HCT116 (cell line): Measurements from ENCODE around the gene MAPK7. TPM values are rescaled to one million over a fixed set of nuclear protein-coding genes. Genes with fewer than 3 reads are reported as not detected.

Source experiments
- ATAC-seq: fragments of 200-7000 bp; cut with Tn5 transposase; 2 replicates; pipeline ENCODE4 v1.9.1; 2020; ENCODE audit warnings: mild to moderate bottlenecking, moderate library complexity
- BruUV-seq: library from RNA; stranded (reverse); fragments of 400-500 nt; replicated peaks from 2 replicates; lab custom pipeline; 2021; lab: Mats Ljungman, UMichigan
- CTCF ChIA-PET: fragments of 300-600 bp; sonication (Branson Sonifier 250); formaldehyde crosslinking; loops from one replicate; lab custom pipeline; 2021; ENCODE audit warnings: antibody characterized with exemption; lab: Charles Lee
- POLR2A ChIA-PET: fragments of 300-600, 350-600 bp; sonication (Branson Sonifier 250); formaldehyde crosslinking; loops from one replicate; lab custom pipeline; 2021; ENCODE audit warnings: antibody characterized with exemption; lab: Charles Lee
- RAD21 ChIA-PET, 2 experiments: fragments of 300-600 bp; sonication (Branson Sonifier 250); formaldehyde crosslinking; loops; one replicate each; lab custom pipeline; 2023; ENCODE audit warnings: low total read pairs in 2 of 2; ENCODE audit not compliant: uncharacterized antibody in 2 of 2, unreplicated experiment in 2 of 2, low non-redundant PET in 1 of 2; lab: Charles Lee
- DNase-seq: peaks from one replicate; pipeline ENCODE4 v3.0.0-alpha.2; 2010; ENCODE audit warnings: low read depth, low spot score
- H2AFZ ChIP-seq: fragments of 200-600 bp; shearing (Covaris generic), sonication (generic); 2 replicates; pipeline ENCODE4 v1.6.1; 2017; ENCODE audit warnings: low read depth, mixed run types, mixed read lengths, antibody characterized with exemption, low read length; ENCODE audit not compliant: poor library complexity, severe bottlenecking
- H3K27ac ChIP-seq: 2 replicates; pipeline ENCODE4 v1.5.1; 2012; ENCODE audit warnings: low read depth, low read length
- H3K27me3 ChIP-seq: fragments of 200-600 bp; sonication (generic); 2 replicates; pipeline ENCODE4 v1.6.1; 2016; ENCODE audit warnings: mixed run types, low read length, mixed read lengths; ENCODE audit not compliant: insufficient read depth
- H3K36me3 ChIP-seq, 2 experiments: fragments of 200-500 bp in 1 of 2; fragments of 200-600 bp in 1 of 2; sonication (Bioruptor generic) in 1 of 2; sonication (generic) in 1 of 2; 2 replicates each; pipeline versions ENCODE4 v1.5.1 to v1.6.1; 2014 to 2016; ENCODE audit warnings: low read length in 2 of 2, inconsistent platforms in 1 of 2, mixed read lengths in 1 of 2, mixed run types in 1 of 2; ENCODE audit not compliant: insufficient read depth in 2 of 2, control insufficient read depth in 1 of 2
- H3K4me1 ChIP-seq, 2 experiments: fragments of 200-600 bp in 1 of 2; sonication (generic) in 1 of 2; 2 replicates each; pipeline versions ENCODE4 v1.5.1 to v1.6.1; 2012 to 2017; ENCODE audit warnings: low read length in 2 of 2, inconsistent platforms in 1 of 2, mild to moderate bottlenecking in 1 of 2, mixed read lengths in 1 of 2, mixed run types in 1 of 2, moderate library complexity in 1 of 2; ENCODE audit not compliant: insufficient read depth in 2 of 2, control insufficient read depth in 1 of 2
- H3K4me2 ChIP-seq: fragments of 200-600 bp; sonication (generic); 2 replicates; pipeline ENCODE4 v1.6.1; 2017; ENCODE audit warnings: mixed run types, low read length, mixed read lengths
- H3K4me3 ChIP-seq, 2 experiments: fragments of 200-600 bp in 1 of 2; sonication (generic) in 1 of 2; replicated peaks in 1 of 2; 2 replicates each; pipeline ENCODE4 v1.5.1; 2011 to 2016; ENCODE audit warnings: low read length in 2 of 2, control low read depth in 1 of 2, low read depth in 1 of 2, mild to moderate bottlenecking in 1 of 2, mixed read lengths in 1 of 2, mixed run types in 1 of 2
- H3K79me2 ChIP-seq: fragments of 200-600 bp; sonication (generic); 2 replicates; pipeline ENCODE4 v1.6.1; 2017; ENCODE audit warnings: mild to moderate bottlenecking, mixed run types, low read length, moderate library complexity, mixed read lengths; ENCODE audit not compliant: insufficient read depth
- H3K9ac ChIP-seq: fragments of 200-600 bp; sonication (generic); 2 replicates; pipeline ENCODE4 v1.6.1; 2016; ENCODE audit warnings: low read length, mixed read lengths
- H3K9me2 ChIP-seq: fragments of 200-600 bp; sonication (generic), shearing (Covaris generic); 2 replicates; pipeline ENCODE4 v1.6.1; 2017; ENCODE audit warnings: mixed run types, mild to moderate bottlenecking, moderate library complexity; ENCODE audit not compliant: insufficient read depth
- H3K9me3 ChIP-seq, 2 experiments: fragments of 200-500 bp in 1 of 2; fragments of 200-600 bp in 1 of 2; sonication (Bioruptor generic) in 1 of 2; sonication (generic) in 1 of 2; 2 replicates each; pipeline ENCODE4 v1.6.1; 2014 to 2017; ENCODE audit warnings: low read length in 2 of 2, mixed read lengths in 2 of 2, inconsistent platforms in 1 of 2, low read depth in 1 of 2, mild to moderate bottlenecking in 1 of 2, mixed run types in 1 of 2, moderate library complexity in 1 of 2; ENCODE audit not compliant: control insufficient read depth in 1 of 2, insufficient read depth in 1 of 2
- H4K20me1 ChIP-seq: fragments of 200-600 bp; sonication (generic), shearing (Covaris generic); 2 replicates; pipeline ENCODE4 v1.6.1; 2017; ENCODE audit warnings: mixed run types, mild to moderate bottlenecking, moderate library complexity; ENCODE audit not compliant: insufficient read depth
- CBX3 ChIP-seq: IDR thresholded peaks from 2 replicates; pipeline ENCODE4 v1.6.1; 2012; ENCODE audit warnings: low read depth
- CTCF ChIP-seq, 3 experiments: fragments of 200-600 bp in 1 of 3; sonication (generic) in 1 of 3; IDR thresholded peaks in 2 of 3; conservative IDR thresholded peaks in 1 of 3; 2 replicates each; pipeline ENCODE4 v1.5.1; 2012 to 2017; ENCODE audit warnings: low read depth in 2 of 3, low read length in 2 of 3, antibody characterized with exemption in 1 of 3, borderline replicate concordance in 1 of 3, control low read depth in 1 of 3, mild to moderate bottlenecking in 1 of 3, mixed read lengths in 1 of 3, mixed run types in 1 of 3, moderate library complexity in 1 of 3; ENCODE audit not compliant: insufficient read depth in 1 of 3
- EZH2phosphoT487 ChIP-seq: fragments of 200-600 bp; IDR thresholded peaks from 2 replicates; pipeline ENCODE4 v1.6.1; 2018; ENCODE audit warnings: antibody characterized with exemption, borderline replicate concordance
- JUND ChIP-seq: IDR thresholded peaks from 2 replicates; pipeline ENCODE4 v1.6.1; 2012
- RAD21 ChIP-seq: IDR thresholded peaks from 2 replicates; pipeline ENCODE4 v1.6.1; 2012; ENCODE audit warnings: low read depth, mild to moderate bottlenecking
- ZFX ChIP-seq: fragments of 450-650 bp; IDR thresholded peaks from 2 replicates; pipeline ENCODE4 v1.6.1; 2017
- intact Hi-C: fragments of 100-400 bp; cut with micrococcal nuclease; formaldehyde crosslinking; loops from 2 replicates; pipeline ENCODE4 v1.10.0; 2022
- microRNA counts: library from miRNA; unstranded; fragments of <30 nt; microRNA quantifications from one replicate; lab custom pipeline; 2015
- microRNA-seq: library from miRNA; unstranded; fragments of <30 nt; microRNA quantifications from one replicate; pipeline ENCODE4, GENCODE V29; 2016; ENCODE audit warnings: borderline number of aligned reads
- total RNA-seq: library from RNA; stranded (reverse); gene quantifications from one replicate; pipeline ENCODE4 v1.2.1, GENCODE V29; 2021; ENCODE audit not compliant: unreplicated experiment

MAPK7 gene
- total RNA-seq, 1 experiment from 2014 or later = 15.3 TPM

DNA sequence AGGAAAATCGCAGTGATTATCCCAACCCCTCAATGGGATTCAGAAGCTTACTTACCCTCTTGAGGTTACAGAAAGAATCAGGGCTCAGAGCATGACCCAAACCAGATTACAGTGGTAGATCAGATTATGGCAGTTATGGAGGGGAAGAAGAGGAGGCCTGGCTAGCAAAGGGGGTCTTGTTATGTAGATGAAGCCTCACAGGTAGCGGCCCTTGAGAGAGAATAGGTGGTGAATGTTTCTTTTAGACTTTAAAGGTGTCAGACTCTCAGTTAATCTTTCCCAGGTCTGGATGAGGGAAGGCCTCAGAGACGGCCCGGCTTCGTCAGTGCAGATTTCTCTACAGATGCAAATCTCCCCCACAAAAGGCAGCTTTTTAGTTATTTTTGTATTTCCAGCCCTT is 48.3 kb downstream of the MAPK7 start:
- H3K36me3 ChIP-seq = no peaks in the 10 kb centered on the region
- no peak overlapping the region for H3K4me3 ChIP-seq
- no peaks in the 10 kb centered on the region for H4K20me1 ChIP-seq
- BruUV-seq = no TSS peak
- H3K27me3 ChIP-seq = no peaks in the 10 kb centered on the region
- H3K9ac ChIP-seq = no peak overlapping the region
- no peak overlapping the region for H2AFZ ChIP-seq
- no peaks in the 10 kb centered on the region for H3K79me2 ChIP-seq
- RAD21 ChIA-PET = no interaction called here
- CTCF ChIA-PET = no interaction called here
- H3K9me3 ChIP-seq = no peaks in the 10 kb centered on the region
- POLR2A ChIA-PET = no interaction called here
- no peaks in the 10 kb centered on the region for H3K9me2 ChIP-seq
- no peak for TF ChIP-seq EZH2phosphoT487
- TF ChIP-seq ZFX = no peak
- H3K27ac ChIP-seq = no peak overlapping the region
- ATAC-seq = no peak
- no peak for DNase-seq
- H3K4me1 ChIP-seq = no peaks in the 10 kb centered on the region
- H3K4me2 ChIP-seq = no peak overlapping the region
- intact Hi-C loops = no loop called here

GRCh38 chr17:19431691-19432090 is 53.4 kb downstream of the MAPK7 start:
- no peaks in the 10 kb centered on the region for H3K9me2 ChIP-seq
- H3K27ac ChIP-seq = no peak overlapping the region
- no peak overlapping the region for H3K4me3 ChIP-seq
- H3K79me2 ChIP-seq = no peaks in the 10 kb centered on the region
- no peaks in the 10 kb centered on the region for H3K36me3 ChIP-seq
- RAD21 ChIA-PET = no interaction called here
- H3K9me3 ChIP-seq = no peaks in the 10 kb centered on the region
- H3K4me1 ChIP-seq = no peaks in the 10 kb centered on the region
- DNase-seq (no peak), ATAC-seq (no peak)
- TF ChIP-seq ZFX (no peak), CBX3 (no peak), CTCF (IDR thresholded peaks at IDR 0.05 in 2 of 3, conservative IDR thresholded peaks at IDR 0.05 in 1 of 3; ENCODE audit: borderline replicate concordance in 1 of 3, insufficient read depth in 1 of 3, low read depth in 2 of 3, low read length in 2 of 3) (no peak), RAD21 (no peak), JUND (no peak)
- intact Hi-C loops = no loop called here
- no peak overlapping the region for H3K9ac ChIP-seq
- no peaks in the 10 kb centered on the region for H4K20me1 ChIP-seq
- no peak overlapping the region for H3K4me2 ChIP-seq
- no peaks in the 10 kb centered on the region for H3K27me3 ChIP-seq
- POLR2A ChIA-PET = no interaction called here
- H2AFZ ChIP-seq = no peak overlapping the region
- no TSS peak for BruUV-seq
- CTCF ChIA-PET = no interaction called here

MicroRNA genes within 50 kb of the gene (microRNA counts, 767-probe panel; counts per million panel counts)
- microRNA hsa-miR-1180 (lab: Ali Mortazavi, UCI) = not detected

Small RNA genes within 50 kb of the gene (microRNA-seq; reads per million reads assigned to microRNA genes)
- 1,765 reads per million, percentile 85 among the genes with 10 or more reads in this experiment for gene MIR1180

Other genes with a start within 250 kb of the MAPK7 start
- 73.1 TPM for gene EPN2, start 141.1 kb upstream of the MAPK7 start, total RNA-seq
- 20.0 TPM for gene B9D1, start 15.8 kb upstream of the MAPK7 start, total RNA-seq
- gene MFAP4, start 8.7 kb downstream of the MAPK7 start, total RNA-seq = 0.52 TPM
- 0.98 TPM for gene RNF112, start 32.7 kb downstream of the MAPK7 start, total RNA-seq
- gene SLC47A1, start 155.4 kb downstream of the MAPK7 start, total RNA-seq = 0.17 TPM